Erythroblast (primary cell): ENCODE data around the gene BRF1.

Source experiments
- DNase-seq, 2 experiments: peaks; one replicate each; lab custom pipeline; 2025; lab: John Stamatoyannopoulos, UW
- GATA1 ChIP-seq: IDR thresholded peaks from 2 replicates; pipeline ENCODE4 v1.6.1; 2011; ENCODE audit warnings: low read depth, mild to moderate bottlenecking, control low read depth, low read length, moderate library complexity
- POLR2A ChIP-seq: IDR thresholded peaks from 2 replicates; pipeline ENCODE4 v1.6.1; 2011; ENCODE audit warnings: mild to moderate bottlenecking, low read length

Gene BRF1

GRCh38 chr14:105165761-105166485, 134.9 kb downstream of the BRF1 start:
- DNase-seq: no peak
- no peak for TF ChIP-seq POLR2A
- no peak for TF ChIP-seq GATA1

DNA sequence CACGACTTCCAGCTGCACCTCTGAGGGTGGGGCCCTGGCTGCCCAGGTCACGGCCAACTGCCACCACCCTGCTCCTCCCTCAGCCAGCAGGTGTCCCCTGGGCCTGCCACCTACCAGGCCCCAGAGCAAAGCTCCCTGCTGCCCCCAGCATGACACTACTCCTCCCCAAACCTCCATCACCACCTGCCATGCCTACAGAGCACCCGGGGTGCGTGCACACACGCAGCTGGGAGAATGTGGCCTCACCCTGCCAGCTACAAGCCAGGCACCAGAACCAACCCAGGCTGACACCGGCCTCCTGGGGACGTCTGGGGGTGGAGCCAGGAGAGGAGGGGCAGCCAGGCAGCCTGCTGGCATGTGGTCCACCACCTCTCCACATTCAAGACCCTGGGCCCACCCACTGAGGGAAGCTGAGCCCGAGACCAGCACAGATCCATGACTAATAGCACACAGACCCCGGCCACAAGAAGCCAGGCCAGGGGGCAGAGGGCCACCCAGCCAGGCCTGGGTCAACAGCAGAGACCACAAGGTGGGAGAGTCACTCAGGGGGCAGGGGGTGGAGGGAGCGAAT, 135.6 kb downstream of the BRF1 start:
- no peak for TF ChIP-seq POLR2A
- TF ChIP-seq GATA1: no peak
- no peak for DNase-seq

GRCh38 chr14:105163040-105163742, 137.6 kb downstream of the BRF1 start:
- no peak for DNase-seq
- TF ChIP-seq POLR2A (no peak), GATA1 (no peak)

- DNase-seq: no peak
- TF ChIP-seq POLR2A (no peak), GATA1 (no peak)
Measured at GRCh38 chr14:105162669-105162979, 138.2 kb downstream of the BRF1 start.

GRCh38 chr14:105161964-105162668, 138.7 kb downstream of the BRF1 start:
- TF ChIP-seq POLR2A (no peak), GATA1 (no peak)
- DNase-seq: peak; percentile 14 to 26

DNA sequence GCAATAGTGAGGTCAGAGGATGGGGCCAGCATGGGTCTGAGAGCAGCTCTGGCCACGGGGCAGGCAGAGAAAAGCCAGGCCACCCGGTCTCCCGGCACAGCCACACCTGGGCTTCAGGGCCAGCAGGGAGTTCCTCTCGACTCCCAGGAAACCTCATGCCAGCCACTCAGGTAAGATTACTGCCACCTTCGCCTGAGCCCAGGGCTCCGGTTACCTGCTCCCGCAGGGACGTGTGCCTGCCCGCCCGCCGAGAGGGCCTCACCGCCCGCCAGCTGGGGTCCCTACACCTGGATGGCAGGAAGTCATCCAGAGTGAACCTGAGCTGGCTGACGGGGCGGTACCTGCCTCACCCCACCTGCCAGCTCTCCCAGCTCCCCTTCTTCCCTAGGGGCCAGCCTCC, 139.5 kb downstream of the BRF1 start:
- no peak for TF ChIP-seq GATA1
- TF ChIP-seq POLR2A: no peak

DNA sequence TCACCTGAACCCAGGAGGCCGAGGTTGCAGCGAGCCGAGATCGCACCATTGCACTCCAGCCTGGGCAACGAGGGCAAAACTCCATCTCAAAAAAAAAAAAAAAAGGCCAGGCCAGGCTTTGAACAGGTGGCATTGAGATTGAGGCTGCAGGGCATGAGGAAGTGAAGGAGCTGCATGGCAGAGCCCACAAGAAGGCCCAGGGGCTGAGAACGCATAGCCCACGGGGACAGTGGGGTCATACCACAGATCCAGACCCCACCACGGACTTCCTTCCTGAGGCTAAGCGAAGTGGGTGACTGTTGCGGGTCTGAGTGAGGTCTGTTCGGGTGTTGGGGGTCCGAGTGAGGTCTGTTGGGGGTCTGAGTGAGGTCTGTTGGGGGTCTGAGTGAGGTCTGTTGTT, 140.0 kb downstream of the BRF1 start:
- no peak for DNase-seq
- TF ChIP-seq GATA1: no peak
- TF ChIP-seq POLR2A: no peak

More for the DNA sequence above, 139.5 kb downstream of the BRF1 start:
- DNase-seq: no peak

DNA sequence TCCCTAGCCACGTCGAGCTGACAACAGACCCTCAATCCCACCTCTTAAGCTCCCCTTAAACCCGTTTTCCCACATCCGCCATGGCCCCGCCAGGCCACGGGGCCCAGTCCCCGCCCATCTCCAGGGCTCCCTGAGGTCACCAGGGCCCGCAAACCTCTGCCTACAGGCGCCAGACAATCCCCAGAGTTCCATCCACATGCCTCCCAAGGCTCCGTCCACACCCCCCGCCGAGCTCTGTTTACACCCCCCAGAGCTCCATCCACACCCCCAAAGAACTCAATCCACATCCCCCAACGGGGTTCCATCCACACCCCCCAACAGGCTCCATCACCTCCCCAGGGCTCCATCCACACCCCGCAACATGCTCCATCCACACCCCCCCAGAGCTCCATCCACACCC, 141.5 kb downstream of the BRF1 start:
- TF ChIP-seq POLR2A (no peak), GATA1 (no peak)
- no peak for DNase-seq
